Measurements from ENCODE around the gene KIAA0232.

Gene KIAA0232

GRCh38 chr4:6746721-6747293, 35.7 kb upstream of the KIAA0232 start:
- H3K27ac ChIP-seq, result no peak overlapping the region
- TF ChIP-seq POLR2AphosphoS5 (IDR thresholded peaks at IDR 0.05; ENCODE audit: borderline replicate concordance, low read depth, low read length), result no peak
- TF ChIP-seq EZH2 (IDR thresholded peaks at IDR 0.05), result no peak
- no peak for TF ChIP-seq FOXP2 (optimal IDR thresholded peaks at IDR 0.05; ENCODE audit: control extremely low read depth, extremely low read length, insufficient read depth)
- no peaks in the 10 kb centered on the region for H3K9me3 ChIP-seq (ENCODE audit: low read depth, low read length)
- no peak overlapping the region for H3K9ac ChIP-seq (ENCODE audit: insufficient read length)
- H3K36me3 ChIP-seq (ENCODE audit: insufficient read depth, low read length), result no peaks in the 10 kb centered on the region
- no peak overlapping the region for H3K4me3 ChIP-seq
- DNase-seq (ENCODE audit: low read depth, low spot score), result no peak

GRCh38 chr4:6747294-6748051, 35.1 kb upstream of the KIAA0232 start:
- no peak overlapping the region for H3K27ac ChIP-seq
- no peaks in the 10 kb centered on the region for H3K9me3 ChIP-seq (ENCODE audit: low read depth, low read length)
- no peak for DNase-seq (ENCODE audit: low read depth, low spot score)
- no peak overlapping the region for H3K4me3 ChIP-seq
- H3K9ac ChIP-seq (ENCODE audit: insufficient read length), result no peak overlapping the region
- TF ChIP-seq POLR2AphosphoS5 (IDR thresholded peaks at IDR 0.05; ENCODE audit: borderline replicate concordance, low read depth, low read length), result no peak
- TF ChIP-seq FOXP2 (optimal IDR thresholded peaks at IDR 0.05; ENCODE audit: control extremely low read depth, extremely low read length, insufficient read depth), result no peak
- no peak for TF ChIP-seq EZH2 (IDR thresholded peaks at IDR 0.05)
- H3K36me3 ChIP-seq (ENCODE audit: insufficient read depth, low read length), result no peaks in the 10 kb centered on the region

GRCh38 chr4:6748286-6748685, 34.2 kb upstream of the KIAA0232 start:
- H3K27ac ChIP-seq, result no peak overlapping the region
- H3K4me3 ChIP-seq, result no peak overlapping the region
- H3K9me3 ChIP-seq (ENCODE audit: low read depth, low read length), result no peaks in the 10 kb centered on the region
- no peaks in the 10 kb centered on the region for H3K36me3 ChIP-seq (ENCODE audit: insufficient read depth, low read length)
- no peak overlapping the region for H3K9ac ChIP-seq (ENCODE audit: insufficient read length)
- no peak for DNase-seq (ENCODE audit: low read depth, low spot score)
- TF ChIP-seq EZH2 (IDR thresholded peaks at IDR 0.05), result no peak
- TF ChIP-seq POLR2AphosphoS5 (IDR thresholded peaks at IDR 0.05; ENCODE audit: borderline replicate concordance, low read depth, low read length), result no peak
- no peak for TF ChIP-seq FOXP2 (optimal IDR thresholded peaks at IDR 0.05; ENCODE audit: control extremely low read depth, extremely low read length, insufficient read depth)

GRCh38 chr4:6749340-6750171, 33.0 kb upstream of the KIAA0232 start:
- H3K9ac ChIP-seq (ENCODE audit: insufficient read length), result no peak overlapping the region
- H3K9me3 ChIP-seq (ENCODE audit: low read depth, low read length), result no peaks in the 10 kb centered on the region
- TF ChIP-seq FOXP2 (optimal IDR thresholded peaks at IDR 0.05; ENCODE audit: control extremely low read depth, extremely low read length, insufficient read depth) (no peak), EZH2 (IDR thresholded peaks at IDR 0.05) (no peak), POLR2AphosphoS5 (IDR thresholded peaks at IDR 0.05; ENCODE audit: borderline replicate concordance, low read depth, low read length) (no peak)
- DNase-seq (ENCODE audit: low read depth, low spot score), result no peak
- H3K4me3 ChIP-seq, result no peak overlapping the region
- H3K36me3 ChIP-seq (ENCODE audit: insufficient read depth, low read length), result no peaks in the 10 kb centered on the region
- H3K27ac ChIP-seq, result no peak overlapping the region

- Histone ChIP-seq H3K9me3 (ENCODE audit: low read depth, low read length) (no peaks in the 10 kb centered on the region), H3K36me3 (ENCODE audit: insufficient read depth, low read length) (no peaks in the 10 kb centered on the region), H3K9ac (ENCODE audit: insufficient read length) (no peak overlapping the region), H3K27ac (no peak overlapping the region), H3K4me3 (no peak overlapping the region)
- no peak for TF ChIP-seq POLR2AphosphoS5 (IDR thresholded peaks at IDR 0.05; ENCODE audit: borderline replicate concordance, low read depth, low read length)
- no peak for TF ChIP-seq FOXP2 (optimal IDR thresholded peaks at IDR 0.05; ENCODE audit: control extremely low read depth, extremely low read length, insufficient read depth)
- no peak for TF ChIP-seq EZH2 (IDR thresholded peaks at IDR 0.05)
- no peak for DNase-seq (ENCODE audit: low read depth, low spot score)
These were observed 32.0 kb upstream of the KIAA0232 start for GRCh38 chr4:6750286-6751221.

- DNase-seq (ENCODE audit: low read depth, low spot score), result no peak
- Histone ChIP-seq H3K27ac (no peak overlapping the region), H3K9ac (ENCODE audit: insufficient read length) (no peak overlapping the region), H3K9me3 (ENCODE audit: low read depth, low read length) (no peaks in the 10 kb centered on the region), H3K4me3 (no peak overlapping the region), H3K36me3 (ENCODE audit: insufficient read depth, low read length) (no peaks in the 10 kb centered on the region)
- TF ChIP-seq POLR2AphosphoS5 (IDR thresholded peaks at IDR 0.05; ENCODE audit: borderline replicate concordance, low read depth, low read length) (no peak), EZH2 (IDR thresholded peaks at IDR 0.05) (no peak)
These were observed 30.7 kb upstream of the KIAA0232 start for GRCh38 chr4:6751611-6752485.

- Histone ChIP-seq H3K27ac (no peak overlapping the region), H3K9ac (ENCODE audit: insufficient read length) (no peak overlapping the region), H3K9me3 (ENCODE audit: low read depth, low read length) (no peaks in the 10 kb centered on the region), H3K36me3 (ENCODE audit: insufficient read depth, low read length) (no peaks in the 10 kb centered on the region), H3K4me3 (no peak overlapping the region)
- no peak for DNase-seq (ENCODE audit: low read depth, low spot score)
- no peak for TF ChIP-seq POLR2AphosphoS5 (IDR thresholded peaks at IDR 0.05; ENCODE audit: borderline replicate concordance, low read depth, low read length)
- no peak for TF ChIP-seq FOXP2 (optimal IDR thresholded peaks at IDR 0.05; ENCODE audit: control extremely low read depth, extremely low read length, insufficient read depth)
- TF ChIP-seq EZH2 (IDR thresholded peaks at IDR 0.05), result no peak
These were observed 30.1 kb upstream of the KIAA0232 start for GRCh38 chr4:6752486-6752829.
